K562 (cell line): ENCODE measurements around the gene BET1L. TPM values are rescaled to one million over a fixed set of nuclear protein-coding genes. Genes with fewer than 3 reads are reported as not detected.
A peak's percentile ranks its signal among the peaks of the same experiment; 100 is the strongest.
"Not testable (repeated sequence)": the region's sequence is repeated elsewhere in the genome, so short reads cannot be mapped to it uniquely, and the experiment has no call there.

ENCODE experiments used
- ARID1B ChIP-seq: fragments of 450-650 bp; IDR thresholded peaks from 2 replicates; pipeline ENCODE4 v1.6.1; 2016; ENCODE audit warnings: antibody characterized with exemption, mild to moderate bottlenecking, inconsistent platforms
- CBFA2T2 ChIP-seq: fragments of 450-650 bp; conservative IDR thresholded peaks from 2 replicates; pipeline ENCODE4 v1.6.1; 2017; ENCODE audit warnings: mild to moderate bottlenecking
- CBFA2T3 ChIP-seq: fragments of 450-650 bp; IDR thresholded peaks from 2 replicates; pipeline ENCODE4 v1.6.1; 2017
- CREB1 ChIP-seq, 2 experiments: sonication (generic) in 1 of 2; formaldehyde crosslinking in 1 of 2; IDR thresholded peaks; 2 replicates each; pipeline versions ENCODE4 v1.6.1 to v1.8.0; 2012 to 2022; ENCODE audit warnings: inconsistent platforms in 1 of 2, mild to moderate bottlenecking in 1 of 2, missing genetic modification reagents in 1 of 2, moderate library complexity in 1 of 2
- EP300 ChIP-seq: IDR thresholded peaks from 2 replicates; pipeline ENCODE4 v1.6.1; 2012; ENCODE audit warnings: low read length, improper control_type of control experiment
- ETV1 ChIP-seq: fragments of 450-650 bp; conservative IDR thresholded peaks from 2 replicates; pipeline ENCODE4 v1.6.1; 2016; ENCODE audit warnings: missing genetic modification characterization, control low read depth, low read depth, missing compliant biosample characterization
- FOXO4 ChIP-seq: fragments of 450-650 bp; formaldehyde crosslinking; IDR thresholded peaks from 2 replicates; pipeline ENCODE4 v1.4.0; 2020; ENCODE audit warnings: mild to moderate bottlenecking, moderate library complexity
- GABPB1 ChIP-seq: sonication (generic); formaldehyde crosslinking; IDR thresholded peaks from 2 replicates; pipeline ENCODE4 v1.8.0; 2022; ENCODE audit warnings: mild to moderate bottlenecking, missing genetic modification reagents
- GATA2 ChIP-seq: sonication (generic); formaldehyde crosslinking; IDR thresholded peaks from 2 replicates; pipeline ENCODE4 v1.4.0; 2020; ENCODE audit warnings: mild to moderate bottlenecking, missing genetic modification reagents
- KLF1 ChIP-seq: fragments of 450-650 bp; IDR thresholded peaks from 2 replicates; pipeline ENCODE4 v1.6.1; 2016; ENCODE audit warnings: missing genetic modification characterization, missing compliant biosample characterization
- NFE2 ChIP-seq: IDR thresholded peaks from 2 replicates; pipeline ENCODE4 v1.6.1; 2014; ENCODE audit warnings: antibody characterized with exemption, low read depth
- NR2C1 ChIP-seq, 2 experiments: fragments of 450-650 bp; IDR thresholded peaks; 2 replicates each; pipeline ENCODE4 v1.6.1; 2017; ENCODE audit warnings: mild to moderate bottlenecking in 2 of 2, antibody characterized with exemption in 1 of 2, inconsistent platforms in 1 of 2, missing compliant biosample characterization in 1 of 2, missing genetic modification characterization in 1 of 2
- NR2C2 ChIP-seq, 2 experiments: fragments of 200-800 bp in 1 of 2; sonication (Bioruptor generic) in 1 of 2; sonication (generic) in 1 of 2; formaldehyde crosslinking in 1 of 2; IDR thresholded peaks; 2 replicates each; pipeline versions ENCODE4 v1.6.1 to v1.8.0; 2016 to 2022; ENCODE audit warnings: mild to moderate bottlenecking in 1 of 2, missing compliant biosample characterization in 1 of 2, missing genetic modification characterization in 1 of 2, missing genetic modification reagents in 1 of 2
- PML ChIP-seq: IDR thresholded peaks from 2 replicates; pipeline ENCODE4 v1.6.1; 2012; ENCODE audit warnings: low read length, inconsistent platforms
- RNF2 ChIP-seq: sonication (generic); IDR thresholded peaks from 2 replicates; pipeline ENCODE4 v1.6.1; 2016
- STAT5A ChIP-seq: IDR thresholded peaks from 2 replicates; pipeline ENCODE4 v1.6.1; 2012; ENCODE audit warnings: low read length, inconsistent platforms, borderline replicate concordance
- TCF3 ChIP-seq: sonication (generic); formaldehyde crosslinking; IDR thresholded peaks from 2 replicates; pipeline ENCODE4 v1.4.0; 2020; ENCODE audit warnings: mild to moderate bottlenecking, missing genetic modification reagents
- TEAD4 ChIP-seq, 2 experiments: sonication (generic) in 1 of 2; formaldehyde crosslinking in 1 of 2; IDR thresholded peaks; 2 replicates each; pipeline versions ENCODE4 v1.6.1 to v1.8.0; 2012 to 2022; ENCODE audit warnings: borderline replicate concordance in 1 of 2, inconsistent platforms in 1 of 2, low read length in 1 of 2, mild to moderate bottlenecking in 1 of 2, missing genetic modification reagents in 1 of 2
- TRIM24 ChIP-seq, 2 experiments: fragments of 450-650 bp; IDR thresholded peaks; 2 replicates each; pipeline ENCODE4 v1.6.1; 2016
- ZKSCAN8 ChIP-seq: fragments of 200-800 bp; sonication (Bioruptor generic); IDR thresholded peaks from 2 replicates; pipeline ENCODE4 v1.6.1; 2016; ENCODE audit warnings: missing genetic modification characterization, missing compliant biosample characterization
- ZNF134 ChIP-seq: fragments of 250-450 bp; sonication (Bioruptor Pico); conservative IDR thresholded peaks from 2 replicates; pipeline ENCODE4 v1.4.0; 2020
- ZNF274 ChIP-seq: IDR thresholded peaks from 2 replicates; pipeline ENCODE4 v1.6.1; 2011; ENCODE audit warnings: low read depth, mild to moderate bottlenecking, low read length, moderate library complexity, borderline replicate concordance
- ZNF589 ChIP-seq: fragments of 200-800 bp; sonication (Bioruptor generic); IDR thresholded peaks from 2 replicates; pipeline ENCODE4 v1.6.1; 2016; ENCODE audit warnings: low read depth, missing genetic modification characterization, missing compliant biosample characterization
- ZNF639 ChIP-seq, 2 experiments: fragments of 200-800 bp in 1 of 2; sonication (Bioruptor generic) in 1 of 2; sonication (generic) in 1 of 2; formaldehyde crosslinking in 1 of 2; IDR thresholded peaks in 1 of 2; conservative IDR thresholded peaks in 1 of 2; 2 replicates each; pipeline versions ENCODE4 v1.5.0 to v1.6.1; 2016 to 2020; ENCODE audit warnings: missing compliant biosample characterization in 1 of 2, missing genetic modification characterization in 1 of 2, missing genetic modification reagents in 1 of 2
- ZNF699 ChIP-seq: fragments of 250-450 bp; sonication (Bioruptor Pico); IDR thresholded peaks from 2 replicates; pipeline ENCODE4 v1.8.0; 2021; ENCODE audit warnings: mild to moderate bottlenecking, moderate library complexity; ENCODE audit not compliant: insufficient replicate concordance
- polyA plus RNA-seq, 8 experiments: library from polyadenylated mRNA; depleted of rRNA in 4 of 8; stranded (reverse) in 5 of 8; unstranded in 3 of 8; fragments of >200 nt; fragmentation: Nextera tagmentation in 2 of 8; fragmentation: Illumina TruSeq in 1 of 8; extraction: Ambion mirVana in 2 of 8; extraction: Trizol in 1 of 8; gene quantifications; 2 replicates each; pipeline versions ENCODE4 v1.2.1 to v1.2.3, GENCODE V29; 2011 to 2014; ENCODE audit warnings: inconsistent platforms in 1 of 8, missing spikeins in 1 of 8
- total RNA-seq, 7 experiments: library from RNA; depleted of rRNA in 6 of 7; stranded (reverse); fragments of >200 nt in 6 of 7; fragmentation: Illumina TruSeq in 2 of 7; extraction: Trizol in 2 of 7; gene quantifications; 2 replicates each; pipeline versions ENCODE4 v1.2.1 to v1.2.3, GENCODE V29; 2011 to 2021; ENCODE audit warnings: low replicate concordance in 1 of 7

BET1L gene
- total and polyA plus RNA-seq, 9 of the 15 experiments (the other 6 are each of a cell fraction or from before 2014, with no cell fraction given): 9.9 to 69.1 (median 19.9) TPM

GRCh38 chr11:220641-221215, 13.5 kb upstream of the BET1L start (continued):
- TF ChIP-seq NR2C2 (CRISPR knock-in tag; IDR thresholded peaks at IDR 0.05); CREB1 (CRISPR knock-in tag; IDR thresholded peaks at IDR 0.05); TEAD4 (CRISPR knock-in tag; IDR thresholded peaks at IDR 0.05; ENCODE audit: borderline replicate concordance); NR2C1 (IDR thresholded peaks at IDR 0.05): not testable (repeated sequence)
- TF ChIP-seq NR2C2 (tag; IDR thresholded peaks at IDR 0.05) (peak; percentile 79), TCF3 (CRISPR knock-in tag) (peak; percentile 86), ETV1 (peak; percentile 79), CREB1 (IDR thresholded peaks at IDR 0.05) (0 out of 2 replicates have a peak, but pooled peaks have one; percentile 24), ARID1B (peak; percentile 82), RNF2 (peak; percentile 35; the same call in 1 of the 2 replicates), GATA2 (CRISPR knock-in tag) (peak; percentile 85), ZKSCAN8 (peak; percentile 98), ZNF274 (peak; percentile 52; the same call in 1 of the 2 replicates), NFE2 (0 out of 2 replicates have a peak, but pooled peaks have one; percentile 28), ZNF134 (CRISPR knock-in tag) (peak; percentile 68; the same call in 1 of the 2 replicates), ZNF639 (CRISPR knock-in tag; conservative IDR thresholded peaks at IDR 0.05 in 1 of 2, IDR thresholded peaks at IDR 0.05 in 1 of 2) (peak in 1 of 2 experiments; percentile 98; a peak in 2 of 4 replicates), ZNF589 (peak; percentile 100), TEAD4 (IDR thresholded peaks at IDR 0.05; ENCODE audit: low read length) (peak; percentile 93), PML (peak; percentile 97), CBFA2T2 (peak; percentile 88), TRIM24 (IDR thresholded peaks at IDR 0.05) (peak; percentile 94 to 97), FOXO4 (peak; percentile 63; the same call in 1 of the 2 replicates), CBFA2T3 (peak; percentile 92), NR2C1 (tag; IDR thresholded peaks at IDR 0.05) (peak; percentile 49; the same call in 1 of the 2 replicates), ZNF699 (CRISPR knock-in tag) (peak; percentile 77), KLF1 (0 out of 2 replicates have a peak, but pooled peaks have one; percentile 28), GABPB1 (0 out of 2 replicates have a peak, but pooled peaks have one; percentile 38), STAT5A (peak; percentile 89), EP300 (peak; percentile 86)
